Daoy (cell line): ENCODE results near the gene ARPC4. TPM values are rescaled to one million over a fixed set of nuclear protein-coding genes. Genes with fewer than 3 reads are reported as not detected.
"Not testable (repeated sequence)": the region's sequence is repeated elsewhere in the genome, so short reads cannot be mapped to it uniquely, and the experiment has no call there.

Experiments used
- DNase-seq: peaks from one replicate; pipeline ENCODE4 v3.0.0-alpha.2; 2015; ENCODE audit warnings: low read depth
- total RNA-seq: library from RNA; depleted of rRNA; stranded (reverse); fragments of >200 nt; shearing (Covaris generic); gene quantifications from 2 replicates; pipeline ENCODE4 v1.2.3, GENCODE V29; 2014

Gene ARPC4
- total RNA-seq, 1 experiment from 2014 or later, result 203 TPM

- DNase-seq, result no peak
These were observed 22.5 kb upstream of the ARPC4 start for GRCh38 chr3:9770276-9770812.

DNA sequence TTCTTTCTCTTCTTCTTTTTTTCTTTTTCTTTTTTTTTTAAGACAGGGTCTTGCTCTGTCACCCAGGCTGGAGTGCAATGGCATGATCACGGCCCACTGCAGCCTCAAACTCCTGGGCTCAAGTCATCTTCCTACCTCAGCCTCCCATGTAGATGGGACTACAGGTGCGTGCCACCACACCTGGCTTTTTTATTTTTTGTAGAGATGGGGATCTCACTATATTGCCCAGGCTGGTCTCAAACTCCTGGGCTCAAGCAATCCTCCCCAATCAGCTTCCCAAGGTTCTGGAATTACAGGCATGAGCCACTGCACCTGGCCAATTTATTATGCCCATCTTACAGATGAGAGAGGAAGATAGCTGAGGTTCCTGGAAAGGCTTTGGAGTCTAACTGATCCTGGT is 21.9 kb upstream of the ARPC4 start:
- not testable (repeated sequence) for DNase-seq

DNA sequence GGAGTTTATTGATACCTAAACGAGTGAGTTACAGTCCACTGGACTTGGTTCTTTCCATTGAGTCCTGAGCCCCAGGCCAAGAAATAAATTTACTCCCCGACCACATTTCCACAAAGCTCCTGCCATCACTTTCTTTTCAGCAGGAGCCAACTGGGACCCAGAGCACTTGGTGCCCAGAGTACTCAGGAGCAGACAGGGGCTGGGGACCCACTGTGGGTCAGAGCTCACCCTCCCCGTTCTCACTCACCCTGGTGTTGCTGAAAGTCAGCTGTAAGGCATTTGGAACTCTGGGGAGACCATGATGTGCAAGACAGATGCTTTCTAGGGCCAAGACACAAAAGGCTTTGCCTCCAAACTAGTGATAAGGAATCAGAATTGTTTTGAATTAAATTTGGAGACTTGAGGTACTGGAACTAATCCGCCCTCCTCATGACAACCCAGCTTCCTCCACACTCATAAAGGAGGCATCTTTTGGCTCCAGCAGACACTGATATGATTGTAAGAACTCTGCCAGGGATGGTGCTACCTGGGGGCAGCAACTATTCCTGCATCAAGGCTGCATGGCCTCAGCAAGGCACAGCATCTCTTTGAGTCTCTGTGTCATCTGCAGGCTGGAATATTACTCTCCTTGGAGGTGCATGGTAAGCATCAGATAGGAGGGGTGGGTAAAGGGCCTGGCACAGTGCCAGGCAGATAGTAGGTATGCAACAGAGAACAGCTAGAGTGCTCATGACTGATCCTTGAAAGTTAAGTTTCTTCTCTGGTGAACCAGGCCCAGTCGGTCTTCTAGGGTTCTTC is 15.8 kb upstream of the ARPC4 start:
- DNase-seq, result no peak

GRCh38 chr3:9777694-9778021 is 15.2 kb upstream of the ARPC4 start:
- DNase-seq, result no peak

- DNase-seq, result no peak
These were observed 14.5 kb upstream of the ARPC4 start for GRCh38 chr3:9778143-9779074.

- no peak for DNase-seq
These were observed 13.7 kb upstream of the ARPC4 start for GRCh38 chr3:9779075-9779593.

DNA sequence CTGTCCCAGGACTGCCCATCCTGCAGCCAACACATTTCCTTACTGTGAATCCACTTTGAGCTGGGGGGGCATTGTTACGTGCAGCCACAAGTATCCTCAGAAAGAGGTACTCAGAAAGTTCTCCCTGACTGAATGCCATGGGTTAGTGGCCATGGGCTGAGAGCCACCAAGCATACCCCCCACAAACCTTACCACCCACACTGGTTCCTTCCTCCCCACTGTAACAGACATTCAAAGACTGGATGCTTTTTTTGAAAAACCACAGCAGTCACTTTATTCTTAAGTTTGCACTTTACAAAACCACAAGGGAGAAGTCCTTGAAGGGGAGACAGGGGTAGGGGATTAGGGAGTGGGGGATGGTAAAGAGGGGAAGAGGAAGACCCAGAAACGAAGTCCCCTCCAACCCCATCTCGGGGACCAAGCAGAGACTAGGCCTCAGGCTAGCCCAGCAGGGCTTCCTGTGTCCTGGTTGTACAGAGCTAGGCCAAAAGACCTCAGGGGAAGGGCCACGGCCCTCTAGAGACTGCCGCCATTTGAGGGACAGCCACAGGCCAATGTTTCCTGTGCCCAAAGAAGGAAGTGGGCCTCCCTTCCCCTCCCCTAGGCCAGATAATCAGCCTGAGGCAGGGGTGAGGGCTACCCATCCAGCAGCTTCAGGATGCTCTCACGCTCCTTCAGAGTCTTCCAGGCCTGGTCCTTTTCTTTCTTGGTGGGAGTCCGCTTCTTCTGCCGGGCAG is 13.0 kb upstream of the ARPC4 start:
- DNase-seq, result no peak

GRCh38 chr3:9780458-9780812 is 12.4 kb upstream of the ARPC4 start:
- no peak for DNase-seq

DNA sequence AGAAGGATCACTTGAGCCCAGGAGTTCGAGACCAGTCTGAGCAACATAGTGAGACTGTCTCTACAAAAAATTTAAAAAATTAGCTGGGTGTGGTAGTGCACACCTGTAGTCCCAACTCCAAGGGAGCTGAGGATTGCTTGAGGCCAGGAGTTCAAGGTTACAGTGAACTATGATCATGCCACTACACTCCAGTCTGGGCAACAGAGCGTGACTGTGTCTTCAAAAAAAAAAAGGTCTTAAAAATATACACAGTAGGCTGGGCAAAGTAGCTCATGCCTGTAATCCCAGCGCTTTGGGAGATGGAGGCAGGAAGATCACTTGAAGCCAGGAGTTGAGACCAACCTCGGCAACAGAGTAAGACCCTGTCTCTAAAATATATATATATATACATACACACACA is 12.0 kb upstream of the ARPC4 start:
- no peak for DNase-seq

GRCh38 chr3:9781551-9781950 is 11.3 kb upstream of the ARPC4 start:
- no peak for DNase-seq

DNA sequence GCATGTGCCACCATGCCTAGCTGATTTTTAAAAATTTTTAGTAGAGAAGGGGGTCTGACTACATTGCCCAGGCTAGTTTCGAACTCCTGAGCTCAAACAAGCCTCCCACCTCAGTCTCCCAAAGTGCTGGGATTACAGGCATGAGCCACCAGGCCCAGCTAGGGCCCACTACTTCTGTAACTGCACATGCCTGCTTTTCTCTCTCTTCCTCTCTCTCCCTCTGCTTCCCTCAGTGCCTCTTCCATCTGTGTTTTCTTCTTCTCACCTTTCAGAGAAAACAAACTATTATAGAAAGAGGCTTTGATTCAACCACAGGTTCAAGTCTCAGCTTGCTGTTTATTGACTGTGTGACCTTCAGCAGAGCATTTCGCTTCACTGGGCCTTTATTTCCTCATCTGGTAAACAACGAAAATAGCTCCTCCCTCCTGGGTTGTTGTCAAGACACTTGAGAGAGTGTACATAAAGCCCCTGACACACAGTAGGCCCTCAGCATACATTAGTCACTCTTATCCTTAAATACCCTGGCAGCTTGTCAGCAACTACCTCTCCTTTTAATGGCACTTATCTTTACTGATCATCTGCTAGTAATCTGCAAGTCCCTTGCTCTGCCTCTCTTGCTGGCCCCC is 10.8 kb upstream of the ARPC4 start:
- no peak for DNase-seq

DNA sequence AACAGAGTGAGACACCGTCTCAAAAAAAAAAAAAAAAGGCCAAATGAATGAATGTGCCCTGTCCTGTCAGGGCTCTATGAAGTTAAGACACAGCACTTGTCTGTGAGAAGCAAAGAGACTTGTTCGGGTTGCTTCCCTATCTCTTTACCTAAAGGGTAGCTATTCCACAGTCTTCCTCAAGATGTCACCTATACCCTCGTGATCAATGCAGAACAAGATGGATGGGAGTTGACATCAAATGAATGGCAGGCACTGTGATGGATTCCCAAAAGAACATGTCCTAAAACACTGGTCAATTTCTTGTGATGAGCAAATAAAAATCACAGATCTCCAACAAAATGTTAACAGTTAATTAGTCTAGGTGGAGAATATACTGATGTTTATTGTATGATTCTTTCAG is 10.1 kb upstream of the ARPC4 start:
- no peak for DNase-seq

DNA sequence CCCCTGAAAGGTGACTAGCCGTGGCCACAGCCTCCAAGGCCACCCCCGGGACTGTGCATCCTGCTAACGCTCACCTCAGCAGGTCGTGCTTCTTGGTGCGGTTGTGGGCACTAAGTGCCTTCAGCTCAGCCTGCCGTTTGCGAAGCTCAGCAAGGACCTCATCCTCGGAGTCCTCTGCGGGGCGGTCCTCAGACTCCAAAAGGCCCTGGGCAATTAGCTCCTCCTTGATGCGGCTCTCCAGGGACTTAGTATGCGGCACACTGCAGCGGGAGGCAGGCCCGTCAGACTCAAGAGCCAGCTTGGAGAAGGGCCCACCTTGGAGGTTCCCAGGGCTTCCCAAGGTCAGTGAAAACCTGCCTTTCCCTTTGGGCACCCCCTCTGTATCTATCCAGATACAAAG is 8.9 kb upstream of the ARPC4 start:
- no peak for DNase-seq

GRCh38 chr3:9784965-9785364 is 7.9 kb upstream of the ARPC4 start:
- DNase-seq, result no peak

GRCh38 chr3:9785602-9786001 is 7.3 kb upstream of the ARPC4 start:
- DNase-seq, result no peak

GRCh38 chr3:9786209-9786739 is 6.6 kb upstream of the ARPC4 start:
- DNase-seq, result no peak

- no peak for DNase-seq
These were observed 5.8 kb upstream of the ARPC4 start for GRCh38 chr3:9786825-9787669.

- no peak for DNase-seq
These were observed 5.2 kb upstream of the ARPC4 start for GRCh38 chr3:9787714-9788113.

DNA sequence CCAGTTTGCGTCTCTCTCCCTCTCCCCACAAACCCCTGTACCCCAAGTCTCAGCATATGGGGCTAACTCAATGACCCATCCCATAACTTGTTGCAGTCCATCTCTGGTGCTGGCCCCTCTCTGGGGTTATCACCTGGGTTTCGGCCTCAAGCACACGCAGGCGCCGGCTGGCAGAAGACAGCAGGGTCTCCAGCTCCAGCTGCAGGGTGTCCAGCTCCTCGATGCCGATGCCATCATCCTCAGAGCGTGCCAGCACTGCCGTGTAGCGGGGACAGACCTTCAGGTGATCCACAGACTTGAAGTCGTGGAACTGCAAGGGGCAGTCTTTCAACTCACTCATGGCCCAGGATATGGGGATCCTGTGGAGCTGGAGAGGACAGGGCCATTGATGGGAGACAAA is 1.8 kb upstream of the ARPC4 start:
- no peak for DNase-seq

DNA sequence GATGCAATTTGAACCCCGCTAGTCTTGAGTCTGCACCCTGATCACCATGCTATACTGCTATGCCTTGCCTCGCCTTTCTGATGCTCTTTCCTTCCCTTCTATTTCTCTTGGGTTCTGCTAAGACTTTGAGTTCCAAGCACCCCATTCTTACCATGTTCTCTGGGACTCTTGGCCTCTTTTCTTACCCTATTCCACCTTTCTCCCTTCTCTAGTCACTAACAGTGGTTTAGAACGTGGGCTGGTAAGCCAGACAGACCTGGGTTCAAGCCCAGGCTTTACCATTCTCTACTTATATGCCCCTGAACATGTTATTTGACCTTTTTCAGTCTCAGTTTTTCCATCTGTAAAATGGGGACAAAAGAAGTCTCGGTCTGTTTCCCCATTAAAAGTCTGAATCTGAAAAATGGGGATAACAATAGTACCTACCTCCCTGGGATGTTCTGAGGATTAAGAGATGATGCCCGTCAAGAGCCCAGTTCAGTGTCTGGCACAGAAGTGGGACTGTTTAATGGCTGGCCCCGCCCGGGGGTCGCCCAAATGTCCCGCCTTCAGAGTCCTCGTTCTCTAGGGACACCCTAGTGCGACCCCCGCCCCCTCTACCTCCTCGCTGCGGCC is 985 bp upstream of the ARPC4 start:
- DNase-seq, result no peak
